Right ventricle myocardium superior (tissue), 1 donor: ENCODE measurements around the gene FOXS1. TPM values are rescaled to one million over a fixed set of nuclear protein-coding genes. Genes with fewer than 3 reads are reported as not detected.

Experiments
- ATAC-seq: fragments of 200-7000 bp; cut with Tn5 transposase; one replicate; pipeline ENCODE4 v1.9.1; 2020; ENCODE audit warnings: mild to moderate bottlenecking; ENCODE audit not compliant: poor library complexity
- DNase-seq: peaks from one replicate; pipeline ENCODE4 v3.0.0-alpha.2; 2020
- intact Hi-C: fragments of 100-400 bp; cut with DNase I; formaldehyde crosslinking; loops from one replicate; pipeline ENCODE4 v1.11.2; 2022
- total RNA-seq: library from RNA; stranded (reverse); fragmentation: NEBNext Ultra II Directional; extraction: Animal tissue kit (Norgen Biotek cat#: 25700); gene quantifications from one replicate; pipeline ENCODE4 v1.2.1, GENCODE V29; 2021
- donor health status: DM: no; HTN: yes; CAD: no; lungs with severe emphysema.

The FOXS1 gene
- total RNA-seq, 1 donor from 2014 or later: 0.62 TPM

GRCh38 chr20:31843881-31844280 is 1.5 kb downstream of the FOXS1 start:
- no peak for ATAC-seq
- intact Hi-C loops: no loop called here
- no peak for DNase-seq

DNA sequence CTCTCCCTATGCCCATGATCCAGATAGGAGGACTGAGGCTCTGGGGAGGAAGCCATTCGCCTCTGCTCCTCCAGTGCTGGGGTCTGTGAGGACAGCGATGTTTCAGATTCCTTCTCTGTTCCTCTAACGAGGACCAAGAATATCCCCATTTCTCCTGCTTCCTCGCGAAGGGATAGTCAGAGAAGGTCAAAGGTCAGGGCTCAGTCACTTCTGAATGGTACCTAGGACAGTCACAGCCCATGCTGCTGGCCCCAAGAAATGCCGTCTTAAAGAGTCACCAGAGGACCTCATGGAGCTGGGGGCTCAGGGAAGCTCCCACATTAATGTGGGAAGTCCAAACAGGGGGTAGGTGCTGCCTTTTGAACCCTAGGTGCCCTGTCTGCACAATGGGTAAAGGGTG is 2.1 kb downstream of the FOXS1 start:
- intact Hi-C loops: no loop called here
- ATAC-seq: no peak
- DNase-seq: no peak

DNA sequence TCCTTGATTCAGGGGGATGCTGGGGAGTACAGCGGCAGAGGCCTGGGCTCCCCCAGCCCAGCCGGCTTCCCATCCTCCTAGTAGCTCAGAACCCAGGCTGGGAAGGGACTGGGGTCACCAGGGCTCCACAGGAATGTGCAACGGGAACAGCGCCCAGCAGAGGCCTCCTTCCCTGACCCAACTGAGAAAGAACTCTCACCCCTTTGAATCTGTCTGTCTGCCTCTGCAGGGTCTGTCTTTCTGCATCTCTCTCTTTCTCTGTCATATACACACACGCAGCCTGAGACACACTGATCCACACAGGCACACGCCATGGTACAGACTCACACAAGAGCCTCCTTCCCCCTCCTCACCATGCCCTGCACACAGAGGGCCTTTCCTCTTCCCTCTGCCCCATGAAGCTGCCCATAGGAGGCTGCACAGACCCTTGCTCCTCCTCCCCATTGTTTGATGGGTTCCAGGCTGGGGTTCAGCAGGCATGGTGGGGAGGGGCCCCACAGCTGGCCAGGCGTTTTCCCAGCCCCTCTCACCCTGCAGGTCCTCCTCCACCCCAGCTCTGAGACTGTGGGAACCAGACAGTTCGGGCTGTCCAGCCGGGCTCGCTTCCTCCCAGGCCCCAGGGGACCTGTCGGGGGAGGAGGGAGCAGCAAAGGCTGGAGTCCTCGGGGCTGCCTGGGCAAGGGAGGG is 2.8 kb downstream of the FOXS1 start:
- intact Hi-C loops: no loop called here
- peak; percentile 75 for ATAC-seq
- DNase-seq: peak; percentile 72

- intact Hi-C loops: no loop called here
- ATAC-seq (no peak), DNase-seq (no peak)
Measured at GRCh38 chr20:31841928-31842327, 3.5 kb downstream of the FOXS1 start.

DNA sequence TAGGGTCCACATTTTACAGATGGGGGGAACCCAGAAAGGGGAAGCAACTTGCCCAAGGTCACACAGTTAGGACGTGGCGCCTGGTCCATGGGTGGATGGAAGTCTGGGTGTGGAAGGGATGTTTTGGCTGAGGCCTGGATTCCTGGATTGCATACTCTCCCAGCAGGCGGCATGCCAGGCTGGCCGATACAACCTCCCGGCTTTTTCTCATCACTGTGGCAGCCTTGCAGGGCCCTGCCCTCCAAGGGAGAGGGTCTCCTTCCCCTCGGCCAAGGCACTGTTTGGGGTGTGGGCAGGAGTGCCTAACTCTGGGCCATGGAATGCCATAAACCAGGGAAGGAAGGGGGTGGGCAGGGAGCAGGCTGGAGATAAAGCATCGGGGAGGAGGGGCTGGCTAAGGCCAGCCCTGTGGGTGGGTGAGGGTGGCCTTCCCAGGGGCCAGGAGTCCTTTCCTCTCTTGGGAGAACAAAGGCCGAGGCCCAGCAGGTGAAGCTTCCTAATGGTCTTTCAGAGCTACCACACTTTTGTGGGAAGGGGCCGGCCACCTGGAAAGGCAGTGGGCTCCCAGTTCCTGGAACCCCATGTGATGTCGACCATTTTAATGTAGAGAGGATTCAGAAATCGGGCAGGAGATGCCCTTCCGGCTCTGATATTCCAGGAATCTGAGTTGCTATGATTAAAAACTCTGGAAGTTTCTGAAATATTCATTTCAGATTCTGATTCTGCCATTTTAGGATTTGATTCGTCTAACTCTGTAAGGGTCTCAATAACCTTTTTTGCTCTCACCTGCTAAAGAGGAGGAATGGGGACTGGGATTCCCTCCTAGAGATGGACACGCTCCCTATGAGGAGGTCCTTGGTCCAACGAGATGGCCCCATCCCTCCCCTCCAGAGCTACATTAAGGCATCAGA is 4.2 kb downstream of the FOXS1 start:
- no peak for DNase-seq
- intact Hi-C loops: no loop called here
- ATAC-seq: no peak

GRCh38 chr20:31839782-31840487 is 5.5 kb downstream of the FOXS1 start:
- intact Hi-C loops: no loop called here
- ATAC-seq (no peak), DNase-seq (no peak)

DNA sequence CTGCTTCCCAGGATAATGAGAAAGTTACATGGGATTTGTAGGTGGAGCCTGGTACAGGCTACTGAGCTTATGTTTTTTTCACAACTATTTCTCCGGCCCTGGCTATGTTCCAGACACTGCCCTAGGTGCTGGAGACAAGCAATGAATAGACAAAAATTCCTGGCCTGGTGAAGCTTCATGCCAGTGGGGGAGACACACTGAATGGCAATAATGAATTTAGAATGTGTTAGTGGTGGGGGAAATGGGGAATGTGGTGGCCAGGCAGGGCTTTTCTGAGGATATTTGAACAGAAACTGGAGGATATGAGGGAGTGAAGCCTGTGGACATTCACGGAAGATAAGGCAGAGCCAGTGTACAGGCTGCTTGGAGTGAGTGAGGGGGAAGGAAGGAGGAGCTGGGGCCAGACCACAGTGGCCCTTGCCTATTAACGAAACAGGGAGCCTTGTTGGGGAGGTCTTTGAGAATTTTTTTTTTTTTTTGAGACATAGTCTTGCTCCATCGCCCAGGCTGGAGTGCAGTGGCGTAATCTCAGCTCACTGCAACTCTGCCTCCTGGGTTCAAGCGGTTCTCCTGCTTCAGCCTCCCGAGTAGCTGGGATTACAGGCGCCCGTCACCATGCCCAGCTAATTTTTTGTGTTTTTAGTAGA is 6.6 kb downstream of the FOXS1 start:
- ATAC-seq (no peak), DNase-seq (no peak)
- intact Hi-C loops: no loop called here

DNA sequence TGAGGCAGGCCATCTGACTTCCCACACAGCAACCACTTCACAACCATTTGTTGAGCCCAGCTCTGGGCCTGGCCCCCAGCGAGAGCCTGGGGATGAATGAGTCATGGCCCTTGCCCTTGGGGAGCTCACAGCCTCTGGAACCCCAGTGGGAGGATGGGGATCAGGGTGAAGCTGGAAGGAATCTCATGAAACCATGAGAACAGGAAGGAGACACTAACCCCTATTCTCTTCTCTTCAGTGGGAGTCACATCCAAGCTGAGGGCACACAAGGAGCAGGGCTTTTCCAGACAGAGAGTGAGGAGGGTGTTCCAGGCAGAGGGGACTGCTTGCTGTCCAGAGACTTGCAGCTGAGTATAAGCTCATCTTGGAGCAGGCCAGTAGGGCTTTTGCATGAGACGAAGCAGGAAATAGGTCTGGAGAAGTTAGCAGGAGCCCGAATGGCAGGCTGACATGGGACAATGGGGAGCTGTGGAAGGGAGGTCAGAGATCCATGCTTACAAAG is 7.5 kb downstream of the FOXS1 start:
- intact Hi-C loops: no loop called here
- ATAC-seq: no peak
- DNase-seq: no peak

- ATAC-seq (no peak), DNase-seq (no peak)
- intact Hi-C loops: no loop called here
Measured at GRCh38 chr20:31836853-31837608, 8.4 kb downstream of the FOXS1 start.

GRCh38 chr20:31835977-31836852 is 9.2 kb downstream of the FOXS1 start:
- ATAC-seq: peak; percentile 76
- DNase-seq: peak; percentile 88
- intact Hi-C loops: no loop called here

DNA sequence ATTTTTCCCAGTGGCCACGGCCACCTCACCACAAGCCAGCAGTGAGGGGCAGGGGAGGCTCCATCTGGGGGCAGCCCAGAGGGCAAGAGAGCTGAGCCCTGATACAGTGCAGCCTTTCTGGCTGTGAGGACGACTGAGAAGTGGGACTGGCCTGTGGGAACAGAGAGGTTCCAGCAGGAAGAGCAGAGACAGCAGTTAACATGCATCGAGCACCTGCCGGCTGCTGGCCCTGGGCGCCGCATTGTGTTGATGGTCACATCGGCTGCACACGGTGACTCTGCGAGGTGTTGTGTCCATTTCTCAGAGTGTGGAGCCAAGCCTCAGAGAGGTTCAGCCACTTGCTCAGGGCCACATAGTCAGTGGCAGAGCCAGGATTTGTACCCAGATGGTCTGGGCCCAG is 9.8 kb downstream of the FOXS1 start:
- intact Hi-C loops: no loop called here
- no peak for ATAC-seq
- DNase-seq: no peak

- no peak for ATAC-seq
- intact Hi-C loops: no loop called here
- DNase-seq: no peak
Measured at GRCh38 chr20:31833931-31834521, 11.4 kb downstream of the FOXS1 start.

- peak; percentile 80 for DNase-seq
- ATAC-seq: peak; percentile 50
- intact Hi-C loops: no loop called here
Measured at GRCh38 chr20:31833130-31833930, 12.1 kb downstream of the FOXS1 start.

DNA sequence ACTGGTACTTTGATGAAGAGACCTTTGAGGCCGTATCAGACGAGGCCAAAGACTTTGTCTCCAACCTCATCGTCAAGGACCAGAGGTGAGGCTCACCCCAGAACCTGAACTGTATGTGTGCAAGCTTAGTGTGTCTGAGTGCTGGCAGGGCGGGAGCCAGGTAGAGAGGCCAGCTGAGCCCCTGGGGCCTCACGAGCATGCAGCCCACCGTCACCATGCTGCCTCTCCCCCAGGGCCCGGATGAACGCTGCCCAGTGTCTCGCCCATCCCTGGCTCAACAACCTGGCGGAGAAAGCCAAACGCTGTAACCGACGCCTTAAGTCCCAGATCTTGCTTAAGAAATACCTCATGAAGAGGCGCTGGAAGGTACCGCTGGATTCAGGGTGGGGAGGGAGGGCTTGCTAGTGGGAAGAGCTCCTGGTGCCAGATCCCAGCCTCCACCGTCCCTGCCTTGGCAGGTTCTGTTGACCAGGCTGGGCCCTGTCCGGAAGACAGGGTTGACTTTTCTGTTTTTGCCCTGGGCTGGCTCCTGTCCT is 13.6 kb downstream of the FOXS1 start:
- DNase-seq: no peak
- ATAC-seq: no peak
- intact Hi-C loops: no loop called here

- intact Hi-C loops: no loop called here
- ATAC-seq: no peak
Measured at GRCh38 chr20:31831211-31831610, 14.2 kb downstream of the FOXS1 start.

DNA sequence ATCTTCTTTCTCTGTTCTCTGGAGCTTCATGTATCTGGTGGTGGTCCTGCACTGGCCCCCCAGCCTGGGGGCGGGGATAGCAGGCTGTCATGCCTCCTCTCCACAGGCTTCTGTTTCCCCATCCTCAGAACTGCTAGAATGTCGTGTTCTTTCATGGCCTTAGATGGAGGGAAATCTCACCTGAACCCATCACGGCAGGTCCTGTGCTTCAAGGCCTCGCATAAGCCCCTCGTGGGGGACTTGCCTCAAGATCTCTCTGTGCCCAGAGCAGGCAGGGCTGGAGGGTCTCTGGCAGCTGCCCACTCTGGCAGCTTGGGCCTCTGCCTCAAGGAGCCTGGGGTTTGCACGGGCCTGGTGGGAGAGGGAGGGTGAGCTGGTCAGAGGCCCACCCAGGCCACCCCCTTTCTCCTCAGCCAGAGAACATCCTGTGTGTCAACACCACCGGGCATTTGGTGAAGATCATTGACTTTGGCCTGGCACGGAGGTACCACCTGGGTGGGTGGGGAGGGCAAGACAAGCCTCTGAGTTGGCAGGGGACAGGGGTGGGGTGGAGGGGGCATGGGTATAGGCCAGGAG is 14.9 kb downstream of the FOXS1 start:
- no peak for DNase-seq
- ATAC-seq: no peak
- intact Hi-C loops: no loop called here

More at GRCh38 chr20:31831211-31831610, 14.2 kb downstream of the FOXS1 start:
- no peak for DNase-seq
